Measurements from ENCODE around the gene OR5K4. TPM values are rescaled to one million over a fixed set of nuclear protein-coding genes. Genes with fewer than 3 reads are reported as not detected.

Gene OR5K4, protein sequence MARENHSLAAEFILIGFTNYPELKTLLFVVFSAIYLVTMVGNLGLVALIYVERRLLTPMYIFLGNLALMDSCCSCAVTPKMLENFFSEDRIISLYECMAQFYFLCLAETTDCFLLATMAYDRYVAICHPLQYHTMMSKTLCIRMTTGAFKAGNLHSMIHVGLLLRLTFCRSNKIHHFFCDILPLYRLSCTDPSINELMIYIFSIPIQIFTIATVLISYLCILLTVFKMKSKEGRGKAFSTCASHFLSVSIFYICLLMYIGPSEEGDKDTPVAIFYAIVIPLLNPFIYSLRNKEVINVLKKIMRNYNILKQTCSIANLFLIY
- total RNA-seq (2014; rRNA removed; shearing (Covaris generic)), result not detected in 2 replicates

DNA sequence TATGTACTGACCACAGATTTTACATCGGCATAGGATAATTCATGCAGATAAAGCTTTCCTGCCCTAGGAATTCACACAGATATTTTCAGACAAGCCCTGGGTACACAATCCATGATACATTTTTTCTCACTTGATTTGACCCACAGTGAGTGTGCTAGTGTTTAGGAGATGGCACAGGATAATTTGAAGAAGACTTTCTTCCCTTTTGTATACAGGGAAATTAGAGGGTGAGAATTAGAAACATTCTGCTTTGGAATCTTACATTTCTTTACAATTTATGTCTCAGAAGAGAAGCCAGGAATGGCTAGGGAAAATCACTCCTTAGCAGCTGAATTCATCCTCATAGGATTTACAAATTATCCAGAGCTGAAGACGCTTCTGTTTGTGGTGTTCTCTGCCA is at the start of gene OR5K4:
Gene OR5K4, plus strand, starts transcription at position 301 of the 400 bp plus-strand sequence. Its CDS starts 0 bp downstream, at position 301.
- DNase-seq (ENCODE audit: low read depth), result no peak

DNA sequence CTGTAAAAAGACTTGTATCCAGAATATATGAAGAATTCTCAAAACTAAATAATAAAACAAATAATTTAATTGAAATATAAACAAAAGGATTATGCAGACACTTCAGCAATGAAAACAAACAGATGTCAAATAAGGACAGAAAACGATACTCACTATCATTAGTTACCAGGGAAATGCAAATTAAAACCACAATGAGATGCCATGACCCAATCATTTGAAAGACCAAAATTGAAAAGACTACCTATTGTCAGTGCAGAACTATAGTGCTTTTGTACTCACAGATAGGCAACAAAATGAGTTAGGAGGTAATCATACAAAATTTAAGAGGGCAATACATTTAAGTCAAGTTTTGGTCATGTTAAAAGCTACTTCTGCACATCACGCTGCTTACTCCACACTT is 31.6 kb upstream of the OR5K4 start:
- no peak for DNase-seq (ENCODE audit: low read depth)

DNA sequence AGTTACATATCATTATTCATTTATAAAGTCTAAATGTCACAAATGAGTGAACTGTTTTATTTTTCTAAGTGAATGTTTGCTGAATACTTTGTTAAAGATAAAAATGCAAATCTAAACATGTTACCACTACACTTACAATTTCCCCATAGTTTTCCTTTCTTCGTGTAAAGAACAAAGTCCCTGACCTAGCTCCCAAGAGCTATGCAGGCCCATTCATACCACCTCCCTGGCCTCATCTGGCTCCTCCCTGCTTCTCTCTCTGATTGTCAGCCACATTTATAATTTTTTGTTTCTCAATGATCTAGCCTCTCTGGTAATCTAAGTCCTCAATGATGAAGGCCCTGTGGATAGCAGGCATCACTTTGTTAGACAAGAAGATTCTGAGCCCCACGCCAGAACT is 31.0 kb upstream of the OR5K4 start:
- no peak for DNase-seq (ENCODE audit: low read depth)

DNA sequence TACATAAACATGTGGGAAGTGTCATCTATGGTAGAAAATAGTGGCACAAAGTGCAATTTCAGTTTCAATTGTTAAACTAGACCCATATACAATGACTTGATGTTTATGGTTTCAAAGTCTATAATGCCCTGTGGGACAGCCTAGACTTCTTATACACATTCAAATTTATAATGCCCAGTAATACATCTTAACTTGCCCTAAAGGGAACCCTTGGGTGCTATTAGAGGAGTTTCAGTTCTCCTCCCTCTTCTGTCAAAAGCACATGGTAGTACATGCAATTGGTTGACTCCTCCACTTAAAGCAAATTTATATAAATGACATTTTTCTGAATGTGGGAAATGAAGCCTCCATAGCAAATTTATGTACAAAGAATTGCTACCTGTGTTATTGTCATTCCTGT is 30.2 kb upstream of the OR5K4 start:
- no peak for DNase-seq (ENCODE audit: low read depth)

DNA sequence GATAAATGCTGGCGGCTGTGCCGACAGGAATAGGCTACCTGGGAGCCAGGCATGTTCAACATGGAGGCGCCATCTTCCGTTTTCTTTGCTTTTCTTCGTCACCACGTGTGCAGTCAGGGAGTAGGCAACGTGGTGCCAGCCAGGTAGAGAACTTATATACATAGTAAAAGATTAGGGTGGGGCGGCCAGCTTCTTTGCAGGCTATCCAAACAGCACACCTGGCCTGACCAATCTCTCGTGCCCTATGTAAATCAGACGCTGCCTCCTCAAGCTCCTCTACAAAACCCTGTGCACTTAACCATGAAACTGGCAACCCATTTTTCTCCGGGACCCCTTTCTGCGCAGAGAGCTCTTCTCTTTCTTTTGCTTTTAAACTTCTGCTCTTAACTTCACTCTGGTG is 28.6 kb upstream of the OR5K4 start:
- DNase-seq (ENCODE audit: low read depth), result no peak

DNA sequence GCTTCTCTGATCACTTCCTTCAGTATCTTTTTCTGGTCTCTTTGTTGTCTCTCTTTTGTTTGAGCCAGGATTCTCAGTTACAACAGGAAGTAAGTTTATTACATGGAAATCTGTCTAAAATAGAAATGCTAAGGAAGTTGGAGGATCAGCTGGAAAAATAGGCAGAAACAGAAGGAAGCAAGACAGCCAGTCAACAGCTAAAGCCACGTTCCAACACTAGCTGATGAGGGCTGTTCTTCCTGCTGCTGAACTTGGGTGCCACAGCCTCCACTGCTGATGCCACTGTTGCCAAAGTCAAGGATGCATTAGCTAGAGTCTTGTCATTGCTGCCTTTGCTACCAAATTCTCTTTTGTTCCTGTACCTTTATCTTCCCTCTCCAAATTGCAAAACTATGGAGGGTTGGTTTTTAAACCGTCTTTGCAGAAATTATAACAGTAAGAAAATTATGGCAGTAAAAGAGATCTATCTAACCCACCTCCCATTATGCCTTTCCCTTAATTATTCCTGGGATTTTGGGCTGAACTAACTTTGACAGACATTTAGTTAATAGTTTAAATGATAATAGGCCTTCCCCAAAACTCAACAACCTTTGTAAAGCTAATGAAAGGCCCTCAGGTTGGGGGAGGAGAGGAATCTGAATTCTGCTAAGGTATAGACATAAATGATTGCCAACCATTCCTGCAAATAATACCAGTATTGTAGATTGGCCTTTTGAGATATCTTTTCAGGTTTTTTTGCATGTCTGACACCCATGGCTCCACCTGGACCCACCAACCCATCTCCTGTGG is 27.4 kb upstream of the OR5K4 start:
- DNase-seq (ENCODE audit: low read depth), result no peak

DNA sequence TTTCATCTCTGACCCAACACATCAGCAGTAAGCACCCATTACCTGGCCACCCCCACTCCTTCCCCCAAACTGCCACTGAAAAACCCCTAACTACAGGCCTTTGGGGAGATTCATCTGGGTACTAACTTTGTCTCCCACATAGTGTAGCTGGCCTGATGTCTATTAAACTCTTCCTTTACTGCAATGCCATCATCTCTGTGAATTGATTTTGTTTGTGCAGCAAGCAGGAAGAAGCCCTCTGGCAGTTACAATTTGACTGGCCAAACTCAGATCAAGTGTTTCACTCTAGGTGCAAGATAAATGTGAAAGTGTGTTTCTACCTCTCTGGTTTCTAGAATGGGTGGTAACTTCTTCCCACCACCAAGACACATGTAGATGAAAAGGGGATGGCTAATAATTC is 26.7 kb upstream of the OR5K4 start:
- DNase-seq (ENCODE audit: low read depth), result no peak

DNA sequence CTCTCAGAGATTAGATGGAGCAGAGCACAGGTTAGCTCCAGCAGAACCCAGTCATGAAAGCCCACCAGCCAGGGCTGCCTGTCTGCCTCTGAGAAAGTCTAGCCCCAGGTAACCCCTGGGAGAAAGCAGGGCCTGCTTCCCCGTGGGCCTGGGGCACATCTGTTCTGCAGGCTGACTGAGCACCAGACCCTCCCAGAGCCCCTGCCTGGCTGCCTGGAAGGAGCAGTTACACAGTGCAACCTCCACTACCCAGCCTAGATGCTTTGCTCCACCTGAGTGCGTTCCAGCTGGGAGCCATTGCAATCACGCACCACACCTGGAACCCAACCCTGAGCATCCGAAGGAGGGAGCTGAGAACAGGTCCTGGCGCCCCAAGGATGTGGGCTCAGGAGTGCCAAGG is 24.7 kb upstream of the OR5K4 start:
- no peak for DNase-seq (ENCODE audit: low read depth)

DNA sequence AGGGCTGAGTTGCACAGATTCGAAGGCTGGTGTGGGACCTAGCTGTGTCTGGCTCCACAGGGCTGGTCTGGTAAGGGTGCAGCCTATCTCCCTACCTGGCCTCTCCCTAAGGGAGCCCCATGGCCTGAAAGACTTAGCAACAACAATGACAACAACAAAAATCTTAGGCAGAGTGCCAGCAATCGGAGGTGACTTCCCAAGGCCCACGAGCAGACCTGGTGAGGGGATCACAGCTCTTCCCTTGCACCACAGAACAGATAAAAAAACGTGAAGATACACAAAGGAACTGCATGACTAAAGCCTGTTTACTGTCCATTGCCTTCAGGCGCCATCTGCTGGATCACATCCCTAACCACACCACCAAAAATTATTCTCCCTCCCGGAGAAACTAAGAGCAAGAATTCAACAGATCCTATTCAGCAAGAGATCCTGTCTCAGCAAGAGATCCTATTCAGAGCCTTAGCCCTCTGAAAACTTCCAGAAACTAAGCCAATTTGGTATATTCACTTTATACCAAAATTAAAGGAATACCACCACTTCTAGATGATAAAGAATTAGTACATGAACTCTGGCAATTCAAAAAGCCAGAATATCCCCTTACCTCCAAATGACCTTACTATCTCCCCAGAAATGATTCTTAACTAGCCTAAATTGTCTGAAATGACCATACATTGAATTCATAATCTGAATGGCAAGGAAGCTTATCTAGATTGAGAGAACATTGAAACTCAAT is 24.1 kb upstream of the OR5K4 start:
- peak; percentile 44 for DNase-seq (ENCODE audit: low read depth)

DNA sequence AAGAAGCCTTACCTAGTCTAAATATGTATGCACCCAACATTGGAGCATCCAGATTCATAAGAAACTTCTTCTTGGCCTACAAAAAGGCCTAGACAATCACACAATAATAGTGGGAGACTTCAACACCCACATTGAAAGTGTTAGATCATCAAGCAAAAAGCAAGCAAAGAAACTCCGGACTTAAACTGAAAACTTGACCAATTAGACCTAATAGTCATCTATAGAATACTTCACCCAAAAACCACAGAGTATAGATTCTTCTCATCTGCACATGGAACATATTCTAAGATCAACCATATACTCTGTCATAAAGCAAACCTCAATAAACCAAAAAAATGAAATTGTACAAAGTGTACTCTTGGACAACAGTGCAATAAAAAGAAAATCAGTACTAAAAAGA is 22.3 kb upstream of the OR5K4 start:
- no peak for DNase-seq (ENCODE audit: low read depth)

DNA sequence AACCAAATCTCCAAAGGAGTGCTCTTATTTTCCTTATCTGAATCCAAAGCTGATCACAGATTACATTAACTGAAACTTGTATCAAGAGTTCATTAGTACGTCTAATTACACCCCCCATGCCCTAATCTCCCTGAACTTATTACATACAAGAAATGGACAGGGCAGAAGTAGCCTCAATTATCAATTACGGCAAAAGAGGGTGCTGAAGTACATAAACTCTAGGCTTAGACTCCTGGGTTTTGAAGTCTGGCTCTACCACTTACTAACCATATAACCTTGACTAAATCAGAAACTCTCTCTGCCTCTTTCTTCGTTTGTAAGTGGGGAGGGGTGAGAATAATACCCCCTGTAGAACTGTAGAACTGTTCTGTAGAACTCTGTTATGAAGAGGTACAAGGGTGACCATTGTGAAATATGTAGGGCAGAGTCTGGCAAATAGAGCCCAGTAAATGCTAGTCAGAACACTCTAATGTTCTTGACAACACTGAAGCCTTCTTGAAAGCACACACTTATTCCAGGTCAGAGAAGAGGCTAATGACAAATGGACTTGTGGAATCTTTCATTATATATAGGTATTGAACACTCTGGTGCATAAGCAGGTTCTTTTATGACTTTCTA is 19.6 kb upstream of the OR5K4 start:
- no peak for DNase-seq (ENCODE audit: low read depth)

DNA sequence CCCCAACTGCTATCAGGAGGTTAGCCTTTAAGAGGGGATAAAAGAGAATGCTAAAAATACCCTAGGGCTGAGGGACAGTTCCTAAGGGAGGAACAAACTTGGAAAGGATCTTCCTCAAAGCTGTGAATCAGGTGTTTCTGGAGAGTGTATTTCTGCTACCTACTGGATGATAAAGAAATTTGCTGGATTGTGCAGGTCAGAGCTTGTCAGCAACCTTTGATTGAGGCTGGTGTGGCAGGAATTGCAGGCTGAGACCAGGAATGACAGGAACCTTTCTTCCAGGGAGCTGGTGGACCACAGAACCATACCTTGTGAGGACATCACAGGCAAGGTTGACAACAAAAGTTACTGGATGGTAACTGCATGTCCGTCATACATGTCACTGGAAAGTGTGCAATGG is 14.6 kb upstream of the OR5K4 start:
- DNase-seq (ENCODE audit: low read depth), result no peak

DNA sequence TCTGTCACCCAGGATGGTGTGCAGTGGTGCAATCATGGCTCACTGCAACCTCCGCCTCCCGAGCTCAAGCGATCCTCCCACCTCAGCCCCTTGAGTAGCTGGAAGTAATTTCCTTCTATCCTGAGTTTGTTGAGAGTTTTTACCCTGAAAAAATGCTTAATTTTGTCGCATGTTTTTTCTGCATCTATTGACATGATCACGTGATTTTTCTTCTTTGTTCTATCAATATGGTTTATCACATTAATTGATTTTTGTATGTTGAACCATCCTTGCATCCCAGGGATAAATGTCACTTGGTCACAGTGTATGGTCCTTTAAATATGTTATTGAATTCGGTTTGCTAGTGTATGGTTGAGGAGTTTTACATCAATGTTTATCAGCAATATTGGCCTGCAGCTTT is 11.9 kb upstream of the OR5K4 start:
- DNase-seq (ENCODE audit: low read depth), result no peak

DNA sequence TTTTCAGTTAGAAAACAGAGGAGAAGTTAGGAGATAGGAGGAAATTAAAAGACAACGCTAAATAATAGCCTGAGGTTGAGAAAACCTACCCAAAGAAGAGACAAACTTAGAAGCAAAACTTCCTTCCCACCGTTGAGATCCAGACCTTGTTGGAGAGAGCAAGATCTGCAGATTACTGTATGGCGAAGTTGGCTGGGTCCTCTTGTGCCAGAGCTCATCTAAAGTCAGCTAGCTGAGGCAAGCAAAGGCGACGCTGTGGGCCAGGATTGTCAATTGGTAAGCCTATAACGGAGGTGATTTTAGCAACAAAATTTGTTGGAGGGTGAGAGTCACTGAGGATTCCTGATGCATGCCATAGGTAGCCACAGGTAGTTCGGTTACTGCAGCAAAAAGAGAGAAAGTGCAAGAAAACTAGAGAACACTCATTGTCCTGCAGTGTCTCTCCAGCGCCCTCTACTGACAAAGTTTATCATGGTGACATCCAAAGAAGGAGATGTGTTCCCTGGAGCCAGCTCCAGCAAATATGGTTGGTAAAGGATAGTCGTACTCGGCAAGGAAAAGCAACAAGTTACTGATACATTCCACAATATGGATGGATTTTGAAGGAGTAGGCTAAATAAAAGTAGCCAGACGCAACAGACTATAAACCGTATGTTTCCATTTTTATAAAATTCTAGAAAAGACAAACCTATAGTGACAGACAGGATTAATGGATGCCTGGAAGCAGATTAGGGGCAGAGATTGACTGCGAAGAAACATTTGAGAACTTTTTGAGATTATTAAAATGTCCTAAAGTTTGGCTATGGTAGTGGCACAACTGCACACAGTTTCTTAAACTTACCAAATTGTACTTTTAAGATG is 9.8 kb upstream of the OR5K4 start:
- peak; percentile 60 for DNase-seq (ENCODE audit: low read depth)

DNA sequence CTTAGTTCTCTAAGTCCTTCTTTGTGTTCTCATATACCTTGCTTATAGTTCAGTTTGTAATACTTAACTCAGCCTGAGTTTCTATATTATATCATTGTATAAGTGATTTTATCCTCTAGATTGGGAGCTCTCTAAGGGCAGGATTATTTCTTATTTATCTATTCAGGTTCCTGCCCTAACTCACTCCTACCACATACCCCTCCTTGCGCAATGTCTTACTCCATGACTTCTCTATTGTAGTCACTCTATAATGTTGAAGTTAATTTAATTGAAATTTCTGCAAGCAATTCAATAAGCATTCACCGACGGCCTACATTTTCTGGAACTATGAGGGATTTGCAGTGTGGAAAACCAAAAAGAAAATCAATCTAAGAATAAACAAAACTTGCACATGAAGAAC is 3.6 kb upstream of the OR5K4 start:
- no peak for DNase-seq (ENCODE audit: low read depth)

DNA sequence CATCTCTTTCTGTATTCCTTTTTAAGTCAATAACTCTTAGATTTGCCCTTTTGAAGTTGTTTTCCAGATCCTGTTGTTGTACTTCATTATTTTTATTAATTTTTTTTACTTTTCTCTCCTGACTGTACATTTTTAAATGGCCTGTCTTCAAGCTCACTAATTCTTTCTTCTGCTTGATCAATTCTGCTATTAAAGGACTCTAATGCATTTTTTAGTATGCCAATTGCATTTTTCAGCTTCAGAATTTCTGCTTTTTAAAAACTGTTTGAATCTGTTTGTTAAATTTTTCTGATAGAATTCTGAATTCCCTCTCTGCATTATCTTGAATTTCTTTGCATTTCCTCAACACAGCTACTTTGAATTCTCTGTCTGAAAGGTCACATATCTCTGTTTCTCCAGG is 5.6 kb downstream of the OR5K4 start:
- no peak for DNase-seq (ENCODE audit: low read depth)

DNA sequence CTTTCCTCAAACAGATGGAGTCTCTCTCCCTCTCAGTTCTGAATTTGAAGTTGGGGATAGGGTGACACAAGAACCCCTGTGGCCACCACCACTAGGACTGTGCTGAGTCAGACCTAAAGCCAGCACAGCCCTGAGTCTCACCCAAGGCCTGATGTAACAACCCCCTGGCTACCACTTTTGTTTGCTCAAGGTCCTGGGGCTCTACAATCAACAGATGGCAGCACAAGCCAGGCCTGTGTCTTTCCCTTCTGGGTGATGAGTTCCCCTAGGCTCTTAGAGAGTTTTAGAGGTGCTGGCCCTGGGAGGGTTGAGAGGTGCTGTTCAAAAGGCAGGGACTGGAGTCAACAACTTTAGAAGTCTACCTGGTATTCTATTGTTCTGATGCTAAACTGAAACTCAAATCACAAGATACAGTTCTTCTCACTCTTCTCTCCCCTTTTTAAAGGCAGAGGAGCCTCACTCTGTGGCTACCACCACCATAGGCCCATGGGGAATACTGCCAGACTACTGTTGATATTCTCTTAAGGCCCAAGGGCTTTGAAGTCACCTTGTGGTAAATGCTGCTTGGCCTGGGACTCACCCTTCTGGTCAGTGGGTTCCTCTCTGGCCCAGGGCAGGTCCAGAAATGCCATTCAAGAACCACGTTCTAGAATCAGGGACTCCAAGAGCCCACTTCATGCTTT is 6.5 kb downstream of the OR5K4 start:
- DNase-seq (ENCODE audit: low read depth), result peak; percentile 25

DNA sequence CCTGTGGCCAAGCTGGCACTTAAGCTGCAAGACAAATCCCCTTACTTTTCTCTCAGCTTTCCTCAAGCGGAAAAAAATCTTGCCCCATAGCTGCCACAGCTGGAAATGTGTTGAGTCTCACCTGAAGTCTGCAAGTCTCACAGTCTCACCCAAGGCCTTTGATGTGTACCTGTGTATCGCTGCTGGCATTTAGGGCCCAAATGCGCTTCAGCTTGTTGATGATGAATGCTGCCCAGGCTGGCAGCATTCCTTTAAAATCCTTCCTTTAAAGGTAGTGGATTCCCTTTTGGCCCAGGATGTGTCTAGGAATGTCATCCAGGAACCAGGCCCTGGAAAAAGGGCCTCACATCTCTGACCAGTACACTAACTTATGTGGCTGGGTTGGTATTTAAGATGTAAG is 7.0 kb downstream of the OR5K4 start:
- DNase-seq (ENCODE audit: low read depth), result no peak

DNA sequence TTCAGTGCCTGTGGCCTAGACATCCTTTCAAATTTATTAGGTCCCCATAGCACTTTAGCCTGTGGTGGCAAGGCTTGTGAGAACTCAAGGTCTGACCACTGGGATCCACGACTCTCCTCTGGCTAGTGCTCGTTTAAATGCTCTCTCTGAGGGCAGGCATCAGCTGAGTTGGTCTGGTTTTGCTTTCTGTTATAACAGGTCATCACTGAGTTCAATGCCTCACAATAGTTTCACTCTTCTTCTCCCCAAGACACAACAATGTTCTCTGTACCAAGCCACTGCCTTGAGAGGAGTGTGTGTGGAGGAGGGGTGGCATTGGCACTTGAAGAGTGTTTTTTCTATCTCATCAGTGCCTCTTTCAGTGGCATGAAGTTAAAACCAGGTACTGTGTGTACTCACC is 7.6 kb downstream of the OR5K4 start:
- DNase-seq (ENCODE audit: low read depth), result no peak

DNA sequence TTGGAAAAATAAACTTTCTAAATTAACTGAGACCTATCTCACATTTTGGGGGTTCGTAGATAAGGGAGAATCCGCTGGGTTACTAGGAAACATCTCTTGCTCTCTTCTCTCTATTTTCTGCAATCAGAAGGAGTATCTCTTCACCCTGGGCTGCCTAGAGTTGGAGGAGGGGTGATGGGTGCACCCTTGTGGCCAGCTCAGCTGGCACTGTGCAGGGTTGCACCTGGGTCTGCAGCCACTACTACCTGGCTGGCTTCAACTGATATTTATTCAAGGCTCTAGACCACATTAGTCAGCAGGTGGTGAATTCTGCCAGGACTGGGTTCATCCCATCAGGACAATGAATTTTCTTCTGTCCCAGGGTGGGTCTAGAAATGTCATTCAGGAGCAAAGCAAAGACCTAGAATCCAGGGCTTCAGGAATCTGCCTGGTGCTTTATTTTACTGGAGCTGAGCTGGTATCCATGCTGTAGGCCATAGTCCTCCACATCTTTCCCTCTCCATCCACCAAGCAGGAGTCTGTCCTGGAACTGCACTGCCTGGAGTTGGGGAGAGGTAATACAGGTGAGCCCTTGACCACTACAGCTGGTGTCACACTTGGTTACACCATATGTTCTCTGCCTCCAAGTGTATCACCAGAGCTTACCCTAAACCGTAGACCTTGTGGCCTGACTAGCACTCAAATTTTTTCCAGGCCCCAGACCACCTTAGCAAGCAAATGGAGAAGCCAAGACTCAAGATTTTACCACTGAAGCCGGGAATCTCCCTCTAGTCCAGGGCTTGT is 14.0 kb downstream of the OR5K4 start:
- no peak for DNase-seq (ENCODE audit: low read depth)

All from Daoy (cell line).